IPS-18a (cell line): Measurements from ENCODE around the gene ARHGEF16.

Source experiments
- H3K27ac ChIP-seq: one replicate; pipeline ENCODE4 v1.5.1; 2013; ENCODE audit warnings: low read length
- H3K27me3 ChIP-seq: one replicate; pipeline ENCODE4 v1.6.1; 2013; ENCODE audit warnings: mild to moderate bottlenecking, low read length; ENCODE audit not compliant: control insufficient read depth, insufficient read depth
- H3K36me3 ChIP-seq: one replicate; pipeline ENCODE4 v1.6.1; 2013; ENCODE audit warnings: low read depth, low read length; ENCODE audit not compliant: control insufficient read depth
- H3K4me1 ChIP-seq: one replicate; pipeline ENCODE4 v1.6.1; 2013; ENCODE audit warnings: low read depth, low read length; ENCODE audit not compliant: control insufficient read depth
- H3K4me3 ChIP-seq: one replicate; pipeline ENCODE4 v1.5.1; 2013; ENCODE audit warnings: low read length
- H3K9ac ChIP-seq: one replicate; pipeline ENCODE4 v1.6.1; 2013; ENCODE audit warnings: mild to moderate bottlenecking, low read length, moderate library complexity
- H3K9me3 ChIP-seq: one replicate; pipeline ENCODE4 v1.6.1; 2013; ENCODE audit warnings: low read depth, low read length; ENCODE audit not compliant: control insufficient read depth

The ARHGEF16 gene

DNA sequence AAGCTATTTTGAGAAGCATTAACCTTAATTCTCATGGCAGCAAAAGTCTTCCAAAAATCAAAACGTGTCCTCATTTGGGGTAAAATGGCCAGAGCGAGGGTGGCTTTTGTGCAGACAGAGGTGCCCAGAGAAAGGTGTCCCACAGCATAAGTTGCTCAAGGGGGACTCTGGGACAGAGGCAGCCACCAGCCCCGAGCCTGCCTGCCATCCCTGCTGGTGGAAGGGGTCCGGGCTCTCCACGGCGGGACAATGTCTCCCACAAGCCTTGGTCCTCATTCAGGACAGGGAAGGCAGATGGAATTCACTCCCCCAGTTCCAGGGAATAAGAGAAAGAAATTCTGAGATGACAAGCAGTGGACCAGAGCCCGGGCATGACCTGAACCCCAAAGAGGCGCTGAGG, 12.6 kb upstream of the ARHGEF16 start:
- no peaks in the 10 kb centered on the region for H3K36me3 ChIP-seq
- H3K4me1 ChIP-seq: no peaks in the 10 kb centered on the region
- no peaks in the 10 kb centered on the region for H3K27me3 ChIP-seq
- no peak overlapping the region for H3K9ac ChIP-seq
- H3K27ac ChIP-seq: no peak overlapping the region
- no peaks in the 10 kb centered on the region for H3K9me3 ChIP-seq
- H3K4me3 ChIP-seq: no peak overlapping the region

DNA sequence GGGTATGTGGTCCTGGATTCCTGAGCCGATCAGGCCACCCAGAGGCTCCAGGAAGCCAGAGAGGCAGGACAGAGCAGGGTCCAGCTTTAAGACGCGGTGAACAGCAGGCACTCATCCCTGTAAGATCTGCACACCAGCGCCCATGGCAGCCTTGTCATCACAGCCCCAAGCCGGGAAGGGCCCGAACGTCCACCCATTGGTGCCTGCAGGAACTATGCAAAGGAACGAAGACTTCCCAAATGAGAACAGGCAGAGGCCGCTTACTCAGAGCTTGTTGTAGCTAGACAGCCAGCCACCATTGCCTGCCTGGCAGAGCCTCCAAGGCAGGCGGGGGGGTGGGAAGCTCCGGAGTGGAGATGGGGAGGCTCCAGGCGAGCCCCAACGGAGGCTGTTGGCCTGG, 12.1 kb upstream of the ARHGEF16 start:
- no peaks in the 10 kb centered on the region for H3K27me3 ChIP-seq

DNA sequence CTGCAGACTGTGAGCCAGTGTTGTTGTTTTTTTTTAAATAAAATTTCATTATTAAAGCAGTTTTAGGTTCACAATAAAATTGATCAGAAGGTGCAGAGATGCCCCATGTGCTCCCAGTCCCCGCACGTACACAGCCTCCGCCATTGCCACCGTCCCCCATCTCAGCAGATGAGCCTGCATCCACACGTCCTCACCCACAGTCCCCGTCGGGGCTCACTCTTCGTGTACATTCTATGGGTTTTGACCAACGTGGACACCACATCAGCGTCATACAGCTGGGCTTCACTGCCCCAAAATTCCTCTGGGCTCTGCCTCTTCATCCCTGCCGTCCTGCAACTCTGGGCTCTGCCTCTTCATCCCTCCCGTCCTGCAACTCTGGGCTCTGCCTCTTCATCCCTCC, 11.6 kb upstream of the ARHGEF16 start:
- no peak overlapping the region for H3K27ac ChIP-seq
- H3K9ac ChIP-seq: no peak overlapping the region
- no peaks in the 10 kb centered on the region for H3K4me1 ChIP-seq
- no peak overlapping the region for H3K4me3 ChIP-seq
- H3K36me3 ChIP-seq: no peaks in the 10 kb centered on the region
- H3K9me3 ChIP-seq: no peaks in the 10 kb centered on the region
- no peaks in the 10 kb centered on the region for H3K27me3 ChIP-seq

More for the DNA sequence above, 12.1 kb upstream of the ARHGEF16 start:
- H3K4me3 ChIP-seq: no peak overlapping the region
- H3K36me3 ChIP-seq: no peaks in the 10 kb centered on the region
- no peaks in the 10 kb centered on the region for H3K9me3 ChIP-seq
- H3K9ac ChIP-seq: no peak overlapping the region
- no peaks in the 10 kb centered on the region for H3K4me1 ChIP-seq
- no peak overlapping the region for H3K27ac ChIP-seq

DNA sequence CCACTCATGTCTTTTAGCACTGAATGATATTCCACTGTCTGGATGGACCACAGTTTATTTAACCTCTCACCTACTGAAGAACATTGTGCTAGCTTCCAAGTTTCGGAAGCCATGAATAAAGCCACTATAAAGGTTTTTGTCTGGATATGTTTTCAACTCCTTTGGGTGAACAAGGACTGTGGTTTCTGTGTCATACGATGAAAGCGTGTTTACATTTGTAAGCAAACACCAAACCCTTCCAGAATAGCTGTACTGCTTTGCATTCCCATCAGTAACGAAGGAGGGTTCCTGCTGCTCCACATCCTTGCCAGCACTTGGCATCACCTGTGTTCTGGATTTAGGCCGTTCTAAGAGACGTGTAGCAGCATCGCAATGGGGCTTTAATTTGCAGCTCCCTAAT, 10.7 kb upstream of the ARHGEF16 start:
- H3K36me3 ChIP-seq: no peaks in the 10 kb centered on the region
- no peaks in the 10 kb centered on the region for H3K9me3 ChIP-seq
- no peak overlapping the region for H3K27ac ChIP-seq
- no peak overlapping the region for H3K9ac ChIP-seq
- no peaks in the 10 kb centered on the region for H3K27me3 ChIP-seq
- no peaks in the 10 kb centered on the region for H3K4me1 ChIP-seq
- no peak overlapping the region for H3K4me3 ChIP-seq

DNA sequence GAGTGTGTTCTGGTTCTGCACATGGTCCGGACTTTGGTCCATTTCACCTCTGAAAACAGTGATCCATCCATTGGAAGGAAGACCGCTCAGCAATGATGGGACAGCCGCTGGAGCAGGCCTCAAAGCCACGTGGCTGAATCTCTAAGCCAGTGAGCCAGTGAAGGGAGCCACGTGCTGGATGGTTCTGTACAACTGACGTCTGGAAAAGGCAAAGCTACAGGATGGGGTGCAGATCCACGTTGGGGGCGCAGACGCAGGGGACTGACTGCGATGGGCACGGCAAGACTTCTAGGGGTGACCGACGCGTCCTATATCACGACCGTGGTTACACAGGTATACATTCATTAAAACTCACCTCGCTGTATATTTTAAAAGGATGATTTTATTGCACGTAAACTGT, 10.2 kb upstream of the ARHGEF16 start:
- Histone ChIP-seq H3K9ac (no peak overlapping the region), H3K36me3 (no peaks in the 10 kb centered on the region), H3K27ac (no peak overlapping the region), H3K9me3 (no peaks in the 10 kb centered on the region), H3K4me3 (no peak overlapping the region), H3K27me3 (no peaks in the 10 kb centered on the region), H3K4me1 (no peaks in the 10 kb centered on the region)

DNA sequence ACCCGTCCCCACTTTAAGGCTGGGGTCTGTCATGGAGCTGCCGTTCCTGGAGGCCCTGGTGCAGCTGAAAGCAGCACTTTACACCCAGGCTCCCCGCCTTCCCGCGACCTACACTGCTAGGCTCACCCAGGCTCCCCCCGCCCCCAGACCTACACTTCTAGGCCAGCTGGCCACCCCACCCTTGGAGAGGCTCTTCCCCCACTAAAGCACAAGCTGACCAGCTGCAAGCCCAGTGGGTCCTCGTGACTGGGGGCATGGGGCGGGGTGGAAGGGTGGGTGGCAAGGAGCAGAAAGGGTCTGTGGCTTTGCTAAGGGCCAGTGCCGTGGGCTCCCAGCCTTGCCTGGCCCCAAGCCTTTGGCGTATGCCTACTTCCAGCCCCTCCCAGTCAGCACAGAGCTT, 9.7 kb upstream of the ARHGEF16 start:
- H3K27me3 ChIP-seq: no peaks in the 10 kb centered on the region
- no peaks in the 10 kb centered on the region for H3K9me3 ChIP-seq
- H3K4me1 ChIP-seq: no peaks in the 10 kb centered on the region
- no peak overlapping the region for H3K27ac ChIP-seq
- no peak overlapping the region for H3K4me3 ChIP-seq
- no peaks in the 10 kb centered on the region for H3K36me3 ChIP-seq
- no peak overlapping the region for H3K9ac ChIP-seq

DNA sequence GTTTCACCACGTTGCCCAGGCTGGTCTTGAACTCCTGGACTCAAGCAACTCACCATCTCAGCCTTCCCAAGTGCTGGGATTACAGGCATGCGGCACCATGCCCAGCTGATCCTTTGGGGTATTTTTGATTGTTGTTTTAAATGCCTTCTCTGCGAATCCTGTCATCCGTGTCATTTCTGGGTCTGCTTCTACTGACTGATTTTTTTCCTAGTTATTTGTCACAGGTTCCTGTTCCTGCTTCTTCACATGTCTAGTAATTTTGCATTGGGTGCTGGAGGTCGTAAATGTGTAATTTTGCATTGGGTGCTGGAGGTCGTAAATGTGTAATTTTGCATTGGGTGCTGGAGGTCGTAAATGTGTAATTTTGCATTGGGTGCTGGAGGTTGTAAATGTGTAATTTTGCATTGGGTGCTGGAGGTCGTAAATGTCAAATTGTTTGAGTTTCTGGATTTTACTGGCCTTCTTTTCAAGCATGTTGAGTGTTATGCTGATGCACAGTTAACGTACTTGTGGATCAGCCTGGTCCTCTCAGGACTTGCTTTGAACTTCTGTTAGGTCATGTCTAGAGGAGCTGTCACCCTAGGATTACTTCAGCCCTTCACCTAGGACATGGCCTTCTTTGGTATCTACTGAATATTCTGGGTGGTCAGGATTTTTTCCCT, 4.1 kb upstream of the ARHGEF16 start:
- H3K27me3 ChIP-seq: no peaks in the 10 kb centered on the region
- H3K9me3 ChIP-seq: no peaks in the 10 kb centered on the region
- no peak overlapping the region for H3K4me3 ChIP-seq
- H3K27ac ChIP-seq: no peak overlapping the region
- H3K4me1 ChIP-seq: peaks cover 9% of the 10 kb centered on the region
- no peak overlapping the region for H3K9ac ChIP-seq
- no peaks in the 10 kb centered on the region for H3K36me3 ChIP-seq

DNA sequence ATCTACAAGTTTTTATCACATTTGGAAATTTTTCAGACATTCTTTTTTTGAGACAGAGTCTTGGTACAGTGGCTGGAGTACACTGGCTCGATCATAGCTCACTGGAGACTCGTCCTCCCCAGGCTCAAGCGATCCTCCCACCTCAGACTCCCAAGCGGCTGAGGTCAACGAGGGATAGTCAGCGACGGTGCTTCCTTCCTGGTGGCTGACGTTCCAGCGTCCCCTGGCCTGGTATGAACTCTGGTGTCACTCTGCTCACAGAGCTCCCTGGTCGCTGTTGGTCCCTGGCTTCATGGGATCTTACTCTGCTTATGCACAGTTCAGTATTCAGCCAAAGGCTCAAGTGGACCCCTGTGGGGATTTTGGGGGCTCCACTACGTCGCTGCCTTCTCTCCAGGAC, 3.5 kb upstream of the ARHGEF16 start:
- H3K4me1 ChIP-seq: peaks cover 12% of the 10 kb centered on the region
- H3K9ac ChIP-seq: no peak overlapping the region
- H3K27ac ChIP-seq: no peak overlapping the region
- H3K9me3 ChIP-seq: no peaks in the 10 kb centered on the region
- H3K36me3 ChIP-seq: no peaks in the 10 kb centered on the region
- no peaks in the 10 kb centered on the region for H3K27me3 ChIP-seq
- H3K4me3 ChIP-seq: no peak overlapping the region

DNA sequence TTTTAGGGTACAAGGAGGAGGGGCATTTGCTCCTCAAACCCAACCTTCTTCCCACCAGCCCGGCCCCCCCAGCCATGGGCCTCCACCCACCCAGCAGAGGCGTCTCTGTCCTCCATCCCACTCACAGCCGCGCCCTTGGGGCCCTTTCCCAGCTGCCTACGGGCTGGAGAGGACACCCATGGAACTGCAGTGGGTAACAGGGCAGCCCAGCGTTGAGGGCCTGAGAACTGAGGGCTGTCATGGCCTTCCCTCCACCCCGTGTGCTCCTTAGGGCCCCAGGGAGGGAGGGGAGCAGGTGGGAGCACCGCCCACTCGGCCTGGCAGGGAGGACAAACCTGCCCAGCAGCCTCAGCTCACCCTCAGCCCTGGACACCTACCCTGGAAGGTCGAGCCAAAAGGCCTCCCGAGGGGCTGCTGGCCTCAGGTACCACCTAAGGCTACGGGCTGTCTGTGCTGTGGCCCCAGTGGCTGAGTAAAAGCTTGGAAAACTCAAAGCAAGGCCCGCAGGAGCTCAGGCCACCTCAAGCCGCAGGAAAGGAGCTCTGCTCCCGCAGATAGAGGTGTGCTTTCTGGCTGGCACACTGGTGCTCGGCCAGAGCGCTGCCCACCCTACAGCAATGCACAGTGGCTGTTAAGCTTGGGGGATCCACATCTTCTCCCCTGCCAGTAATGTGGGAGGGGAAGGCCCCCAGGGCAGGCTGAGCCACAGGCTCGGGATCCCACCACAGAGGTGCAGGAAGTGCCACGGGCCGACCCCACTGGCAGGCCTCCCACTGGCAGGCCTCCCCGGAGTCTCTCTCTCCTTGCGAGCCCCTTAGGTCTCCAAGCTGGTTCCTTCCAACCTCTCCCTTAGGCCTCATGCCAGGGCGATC, 2.2 kb upstream of the ARHGEF16 start:
- Histone ChIP-seq H3K4me3 (no peak overlapping the region), H3K27me3 (no peaks in the 10 kb centered on the region), H3K27ac (no peak overlapping the region), H3K9me3 (no peaks in the 10 kb centered on the region), H3K9ac (no peak overlapping the region), H3K36me3 (no peaks in the 10 kb centered on the region), H3K4me1 (peaks cover 12% of the 10 kb centered on the region)

DNA sequence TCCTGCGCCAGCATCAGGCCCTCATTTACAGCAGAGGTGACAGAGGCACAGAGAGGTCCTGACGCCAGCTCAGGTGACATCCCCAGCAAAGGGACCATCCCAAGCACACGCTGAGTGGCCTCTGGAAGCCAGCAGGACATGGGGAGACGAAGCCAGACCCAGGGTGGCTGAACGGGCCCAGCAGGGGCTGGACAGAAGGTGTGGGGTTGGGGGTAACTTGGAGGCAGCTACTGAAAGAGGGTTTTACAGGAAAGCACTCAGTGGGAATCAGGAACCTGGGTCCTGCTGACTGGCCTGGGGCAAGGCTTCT, 1.6 kb upstream of the ARHGEF16 start:
- Histone ChIP-seq H3K9me3 (no peaks in the 10 kb centered on the region), H3K4me3 (no peak overlapping the region), H3K36me3 (no peaks in the 10 kb centered on the region), H3K4me1 (peaks cover 12% of the 10 kb centered on the region), H3K27me3 (no peaks in the 10 kb centered on the region), H3K9ac (no peak overlapping the region), H3K27ac (no peak overlapping the region)

DNA sequence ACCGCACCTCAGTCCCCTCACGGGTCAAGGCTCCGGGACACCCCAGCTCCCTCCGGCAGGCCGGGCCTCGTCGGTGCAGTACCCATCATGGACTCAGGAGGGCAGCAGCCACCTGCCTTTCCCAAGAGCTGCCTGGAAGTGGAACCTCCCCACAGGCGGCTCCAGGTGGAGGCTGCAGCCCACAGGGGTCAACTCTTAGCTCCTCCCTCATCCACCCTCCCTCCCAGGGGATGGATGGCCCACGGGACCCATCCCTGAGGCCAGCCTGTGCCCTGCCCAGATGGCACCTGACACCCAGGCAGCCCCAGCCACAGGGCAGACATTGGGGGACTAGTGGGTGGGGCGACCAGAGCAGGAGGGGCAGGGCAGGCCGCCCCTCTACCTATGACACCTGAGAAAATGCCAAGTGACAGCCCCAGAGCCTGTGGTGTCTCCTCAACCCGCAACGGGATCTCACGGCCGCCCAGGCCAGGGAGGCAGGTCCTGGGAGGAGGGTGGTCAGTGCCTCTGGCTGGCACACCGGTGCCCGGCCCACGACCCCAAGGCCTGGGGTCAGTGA, 1.2 kb upstream of the ARHGEF16 start:
- Histone ChIP-seq H3K9ac (peak overlapping the region; percentile 45), H3K27ac (no peak overlapping the region)

More for the DNA sequence above, 1.2 kb upstream of the ARHGEF16 start:
- Histone ChIP-seq H3K4me3 (no peak overlapping the region), H3K4me1 (peaks cover 14% of the 10 kb centered on the region), H3K36me3 (no peaks in the 10 kb centered on the region), H3K27me3 (no peaks in the 10 kb centered on the region), H3K9me3 (no peaks in the 10 kb centered on the region)
